ENCODE data around the gene TIA1.

GRCh38 chr2:70255637-70256314 is 7.3 kb upstream of the TIA1 start:
- TF ChIP-seq POLR2AphosphoS5 (IDR thresholded peaks at IDR 0.05; ENCODE audit: low read depth, low read length) (no peak), POLR2A (IDR thresholded peaks at IDR 0.05; ENCODE audit: low read depth, low read length) (no peak), TAF1 (IDR thresholded peaks at IDR 0.05; ENCODE audit: low read depth, low read length) (no peak), SPI1 (IDR thresholded peaks at IDR 0.05; ENCODE audit: low read depth, low read length) (no peak)

Measured in GM12891 (cell line).